HEK293 (cell line): ENCODE measurements around the gene MAU2.

Source experiments
- CTCF ChIA-PET: fragments of 350-600 bp; formaldehyde crosslinking; extraction: SDS; loops from one replicate; lab custom pipeline; 2021; ENCODE audit warnings: antibody characterized with exemption; lab: Yijun Ruan, JAX
- POLR2A ChIA-PET: fragments of 300-600 bp; formaldehyde crosslinking; extraction: SDS; loops from one replicate; lab custom pipeline; 2020; ENCODE audit warnings: antibody characterized with exemption, inconsistent platforms; lab: Yijun Ruan, JAX
- H3K27ac ChIP-seq: fragments of 200-500 bp; sonication (Bioruptor generic); 2 replicates; pipeline ENCODE4 v1.5.1; 2014; ENCODE audit warnings: low read depth, low read length, control low read depth, inconsistent platforms; ENCODE audit errors: extremely low read depth
- H3K36me3 ChIP-seq, 2 experiments: fragments of 200-500 bp in 1 of 2; sonication (Bioruptor generic) in 1 of 2; 1 replicate in 1 of 2; 2 replicates in 1 of 2; pipeline ENCODE4 v1.5.1; 2014 to 2017; ENCODE audit warnings: inconsistent platforms in 2 of 2, low read length in 2 of 2; ENCODE audit not compliant: control insufficient read depth in 2 of 2, insufficient read depth in 1 of 2
- H3K4me1 ChIP-seq: fragments of 200-500 bp; sonication (Bioruptor generic); 2 replicates; pipeline ENCODE4 v1.5.1; 2014; ENCODE audit warnings: mild to moderate bottlenecking, low read length, inconsistent platforms; ENCODE audit not compliant: control insufficient read depth, insufficient read depth
- H3K4me3 ChIP-seq: 2 replicates; pipeline ENCODE4 v1.5.1; 2011; ENCODE audit warnings: low read depth, mild to moderate bottlenecking, control low read depth, low read length, moderate library complexity
- H3K9me3 ChIP-seq: fragments of 200-500 bp; sonication (Bioruptor generic); 2 replicates; pipeline ENCODE4 v1.5.1; 2014; ENCODE audit warnings: low read depth, low read length, inconsistent platforms; ENCODE audit not compliant: control insufficient read depth, insufficient read depth
- WT1 ChIP-seq: fragments of 450-650 bp; formaldehyde crosslinking; IDR thresholded peaks from 2 replicates; pipeline ENCODE4 v1.5.1; 2016; ENCODE audit warnings: missing biosample characterization, missing genetic modification characterization
- ZIC2 ChIP-seq: fragments of 450-650 bp; formaldehyde crosslinking; IDR thresholded peaks from 2 replicates; pipeline ENCODE4 v1.5.1; 2016; ENCODE audit warnings: missing biosample characterization, missing genetic modification characterization
- ZNF175 ChIP-seq: fragments of 450-650 bp; formaldehyde crosslinking; IDR thresholded peaks from 2 replicates; pipeline ENCODE4 v1.5.1; 2016; ENCODE audit warnings: missing biosample characterization, missing genetic modification characterization
- ZNF23 ChIP-seq: fragments of 450-650 bp; formaldehyde crosslinking; IDR thresholded peaks from 2 replicates; pipeline ENCODE4 v1.5.1; 2016; ENCODE audit warnings: missing biosample characterization, missing genetic modification characterization, borderline replicate concordance
- ZNF24 ChIP-seq: fragments of 450-650 bp; formaldehyde crosslinking; IDR thresholded peaks from 2 replicates; pipeline ENCODE4 v1.5.1; 2016; ENCODE audit warnings: missing biosample characterization, missing genetic modification characterization
- ZNF280C ChIP-seq: fragments of 450-650 bp; formaldehyde crosslinking; IDR thresholded peaks from 2 replicates; pipeline ENCODE4 v1.5.1; 2016; ENCODE audit warnings: missing biosample characterization, missing genetic modification characterization
- ZNF280D ChIP-seq: fragments of 450-650 bp; formaldehyde crosslinking; IDR thresholded peaks from 2 replicates; pipeline ENCODE4 v1.5.1; 2016; ENCODE audit warnings: missing biosample characterization, missing genetic modification characterization
- ZNF302 ChIP-seq: fragments of 450-650 bp; formaldehyde crosslinking; IDR thresholded peaks from 2 replicates; pipeline ENCODE4 v1.5.1; 2016; ENCODE audit warnings: missing biosample characterization, missing genetic modification characterization, low read depth
- ZNF449 ChIP-seq: fragments of 450-650 bp; formaldehyde crosslinking; IDR thresholded peaks from 2 replicates; pipeline ENCODE4 v1.5.1; 2017; ENCODE audit warnings: missing biosample characterization, mild to moderate bottlenecking, missing genetic modification characterization, moderate library complexity
- ZNF596 ChIP-seq: fragments of 450-650 bp; IDR thresholded peaks from 2 replicates; pipeline ENCODE4 v1.5.0; 2018; ENCODE audit warnings: missing biosample characterization, mild to moderate bottlenecking, missing genetic modification characterization, moderate library complexity
- ZNF701 ChIP-seq: fragments of 450-650 bp; formaldehyde crosslinking; IDR thresholded peaks from 2 replicates; pipeline ENCODE4 v1.5.1; 2016; ENCODE audit warnings: missing biosample characterization, missing genetic modification characterization
- ZNF76 ChIP-seq: fragments of 450-650 bp; formaldehyde crosslinking; IDR thresholded peaks from 2 replicates; pipeline ENCODE4; 2016; ENCODE audit warnings: low read depth, missing biosample characterization, missing genetic modification characterization, borderline replicate concordance
- ZNF791 ChIP-seq: fragments of 450-650 bp; formaldehyde crosslinking; IDR thresholded peaks from 2 replicates; pipeline ENCODE4 v1.5.1; 2016; ENCODE audit warnings: missing biosample characterization, missing genetic modification characterization
- ZNF830 ChIP-seq: fragments of 450-650 bp; IDR thresholded peaks from 2 replicates; pipeline ENCODE4 v1.5.0; 2018; ENCODE audit warnings: missing biosample characterization, missing genetic modification characterization, low read depth, mild to moderate bottlenecking, moderate library complexity
- ZSCAN23 ChIP-seq: fragments of 450-650 bp; formaldehyde crosslinking; IDR thresholded peaks from 2 replicates; pipeline ENCODE4 v1.5.1; 2016; ENCODE audit warnings: missing biosample characterization, missing genetic modification characterization
- TF ChIP-seq, protein P1 (sequence below): fragments of 450-650 bp; formaldehyde crosslinking; IDR thresholded peaks from 2 replicates; pipeline ENCODE4 v1.5.1; 2017; ENCODE audit warnings: missing biosample characterization, missing genetic modification characterization

The MAU2 gene

GRCh38 chr19:19368087-19368486 lies 47.5 kb downstream of the MAU2 start:
- H3K4me3 ChIP-seq, result no peak overlapping the region
- peaks cover 2% of the 10 kb centered on the region; the same call in 1 of the 2 replicates for H3K4me1 ChIP-seq
- H3K27ac ChIP-seq, result no peak overlapping the region
- ChIA-PET CTCF (interaction anchor here (0.9 to 4.5 kb wide), 5 partner anchors 37 to 125 kb away, joined by 3 to 49 read pairs (median 5); partner anchors contain the start of gene GATAD2A), POLR2A (interaction anchor here (0.5 kb wide), 1 partner anchor 24 kb away, joined by 3 read pairs; no protein-coding TSS in a partner anchor)
- no peaks in the 10 kb centered on the region for H3K9me3 ChIP-seq
- H3K36me3 ChIP-seq, result no peaks in the 10 kb centered on the region
- TF ChIP-seq ZNF449 (tag by site-specific recombination), result no peak
- no peak for TF ChIP-seq ZNF280D (tag by site-specific recombination)
- no peak for TF ChIP-seq ZNF791
- TF ChIP-seq ZNF280C (tag by site-specific recombination), result no peak
- no peak for TF ChIP-seq ZNF23 (tag by site-specific recombination)
- TF ChIP-seq ZNF701 (tag by site-specific recombination), result no peak
- TF ChIP-seq ZNF596, result no peak
- no peak for TF ChIP-seq ZNF76 (tag by site-specific recombination)
- TF ChIP-seq ZNF175 (tag by site-specific recombination), result no peak

DNA sequence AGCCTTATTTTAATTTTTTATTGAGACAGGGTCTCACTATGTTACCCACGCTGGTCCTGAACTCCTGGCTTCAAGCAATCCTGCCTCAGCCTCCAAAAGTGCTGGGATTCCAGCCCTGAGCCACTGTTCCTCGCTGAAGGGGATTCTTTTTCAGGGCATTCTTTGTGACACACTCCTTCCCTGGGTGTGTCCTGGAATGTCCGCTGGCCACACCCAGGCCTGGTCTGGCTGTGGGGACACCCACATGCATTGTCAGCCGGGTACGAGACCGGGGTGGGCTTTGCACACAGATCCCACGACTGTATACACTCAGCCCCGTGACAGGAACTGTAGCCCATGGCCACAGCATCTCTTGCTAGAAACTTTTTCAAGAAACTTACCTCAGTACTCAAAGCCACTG lies 50.4 kb downstream of the MAU2 start:
- no peak overlapping the region for H3K4me3 ChIP-seq
- H3K4me1 ChIP-seq, result 0 out of 2 replicates have a peak, but pooled peaks cover 2% of the 10 kb centered on the region
- TF ChIP-seq ZNF302 (tag by site-specific recombination) (no peak), ZSCAN23 (tag by site-specific recombination) (no peak), ZNF830 (no peak), ZNF24 (tag by site-specific recombination) (no peak)
- CTCF ChIA-PET, result interaction anchor here (0.7 to 3.0 kb wide), 2 partner anchors 9 to 120 kb away, joined by 3 to 21 read pairs; no protein-coding TSS in a partner anchor
- POLR2A ChIA-PET, result no interaction called here
- no peaks in the 10 kb centered on the region for H3K9me3 ChIP-seq
- H3K36me3 ChIP-seq, result no peaks in the 10 kb centered on the region
- H3K27ac ChIP-seq, result no peak overlapping the region

- TF ChIP-seq ZIC2 (tag by site-specific recombination) (no peak), WT1 (no peak)
- TF ChIP-seq, protein P1, sequence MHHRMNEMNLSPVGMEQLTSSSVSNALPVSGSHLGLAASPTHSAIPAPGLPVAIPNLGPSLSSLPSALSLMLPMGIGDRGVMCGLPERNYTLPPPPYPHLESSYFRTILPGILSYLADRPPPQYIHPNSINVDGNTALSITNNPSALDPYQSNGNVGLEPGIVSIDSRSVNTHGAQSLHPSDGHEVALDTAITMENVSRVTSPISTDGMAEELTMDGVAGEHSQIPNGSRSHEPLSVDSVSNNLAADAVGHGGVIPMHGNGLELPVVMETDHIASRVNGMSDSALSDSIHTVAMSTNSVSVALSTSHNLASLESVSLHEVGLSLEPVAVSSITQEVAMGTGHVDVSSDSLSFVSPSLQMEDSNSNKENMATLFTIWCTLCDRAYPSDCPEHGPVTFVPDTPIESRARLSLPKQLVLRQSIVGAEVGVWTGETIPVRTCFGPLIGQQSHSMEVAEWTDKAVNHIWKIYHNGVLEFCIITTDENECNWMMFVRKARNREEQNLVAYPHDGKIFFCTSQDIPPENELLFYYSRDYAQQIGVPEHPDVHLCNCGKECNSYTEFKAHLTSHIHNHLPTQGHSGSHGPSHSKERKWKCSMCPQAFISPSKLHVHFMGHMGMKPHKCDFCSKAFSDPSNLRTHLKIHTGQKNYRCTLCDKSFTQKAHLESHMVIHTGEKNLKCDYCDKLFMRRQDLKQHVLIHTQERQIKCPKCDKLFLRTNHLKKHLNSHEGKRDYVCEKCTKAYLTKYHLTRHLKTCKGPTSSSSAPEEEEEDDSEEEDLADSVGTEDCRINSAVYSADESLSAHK (tag by site-specific recombination), result peak; percentile 14; the same call in 1 of the 2 replicates
- peaks cover 4% of the 10 kb centered on the region; the same call in 1 of the 2 replicates for H3K4me1 ChIP-seq
- no peak overlapping the region for H3K27ac ChIP-seq
- POLR2A ChIA-PET, result interaction anchor here (0.7 kb wide), 1 partner anchor 8 kb away, joined by 3 read pairs; no protein-coding TSS in a partner anchor
- no peak overlapping the region for H3K4me3 ChIP-seq
- H3K36me3 ChIP-seq, result no peaks in the 10 kb centered on the region
- CTCF ChIA-PET, result interaction anchor here (0.6 to 1.1 kb wide), 2 partner anchors 118 to 519 kb away, joined by 3 to 9 read pairs; no protein-coding TSS in a partner anchor
- H3K9me3 ChIP-seq, result no peaks in the 10 kb centered on the region
These were observed 52.2 kb downstream of the MAU2 start for GRCh38 chr19:19372656-19373416.
